Measurements from ENCODE around the gene ZFP28. TPM values are rescaled to one million over a fixed set of nuclear protein-coding genes. Genes with fewer than 3 reads are reported as not detected.

The ZFP28 gene
- 1.1 TPM for polyA plus RNA-seq

DNA sequence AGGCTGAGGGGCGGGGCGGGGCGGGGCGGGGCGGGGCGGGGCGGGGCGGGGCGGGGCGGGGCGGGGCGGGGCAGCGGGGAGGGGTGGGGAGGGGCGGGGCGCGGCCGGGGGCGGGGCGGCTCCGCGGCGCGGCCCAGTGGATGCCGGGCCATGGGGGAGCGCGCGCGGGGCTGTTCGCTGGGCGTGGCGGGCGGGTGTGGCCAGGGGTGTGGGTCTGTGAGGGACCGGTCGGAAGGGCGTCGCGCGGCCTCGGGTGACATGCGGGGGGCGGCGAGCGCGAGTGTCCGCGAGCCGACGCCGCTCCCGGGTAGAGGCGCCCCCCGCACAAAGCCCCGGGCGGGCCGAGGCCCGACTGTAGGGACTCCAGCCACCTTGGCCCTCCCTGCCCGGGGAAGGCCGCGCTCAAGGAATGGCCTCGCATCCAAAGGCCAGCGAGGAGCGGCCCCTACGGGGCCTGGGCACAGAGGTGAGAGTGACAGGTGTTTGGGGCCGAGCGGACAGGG is at the start of gene ZFP28:
ZFP28 (plus strand) TSS at position 188 of the 503 bp plus-strand sequence; CDS start at position 259, 71 bp downstream.
- H3K36me3 Mint-ChIP-seq: peaks cover 2% of the 10 kb centered on the region
- H3K4me3 Mint-ChIP-seq: peak within 1 kb of the TSS; percentile 88 to 95 (median 92)
- H3K27ac Mint-ChIP-seq: peak within 1 kb of the TSS; percentile 86 to 96 (median 93)
- peaks cover 15 to 43% (median 29%) of the 10 kb centered on the region in 3 donors for H3K9me3 Mint-ChIP-seq
- no peaks in the 10 kb centered on the region for H3K27me3 Mint-ChIP-seq
- peaks cover 0 to 11% (median 8%) of the 10 kb centered on the region in 3 donors for H3K4me1 Mint-ChIP-seq

GRCh38 chr19:56491399-56491798 is 47.3 kb upstream of the ZFP28 start:
- H3K4me3 Mint-ChIP-seq: no peak overlapping the region
- no peak overlapping the region for H3K27ac Mint-ChIP-seq
- peaks cover 16 to 45% (median 16%) of the 10 kb centered on the region in 3 donors for H3K9me3 Mint-ChIP-seq
- H3K36me3 Mint-ChIP-seq: peaks cover 3% of the 10 kb centered on the region
- H3K27me3 Mint-ChIP-seq: no peaks in the 10 kb centered on the region
- H3K4me1 Mint-ChIP-seq: no peaks in the 10 kb centered on the region

GRCh38 chr19:56504581-56504980 is 34.2 kb upstream of the ZFP28 start:
- Mint-ChIP-seq H3K27me3 (no peaks in the 10 kb centered on the region), H3K4me3 (no peak overlapping the region), H3K36me3 (peaks cover 4% of the 10 kb centered on the region), H3K4me1 (peaks cover 0 to 4% (median 0%) of the 10 kb centered on the region in 3 donors), H3K9me3 (peaks cover 12 to 41% (median 20%) of the 10 kb centered on the region in 3 donors), H3K27ac (no peak overlapping the region)

DNA sequence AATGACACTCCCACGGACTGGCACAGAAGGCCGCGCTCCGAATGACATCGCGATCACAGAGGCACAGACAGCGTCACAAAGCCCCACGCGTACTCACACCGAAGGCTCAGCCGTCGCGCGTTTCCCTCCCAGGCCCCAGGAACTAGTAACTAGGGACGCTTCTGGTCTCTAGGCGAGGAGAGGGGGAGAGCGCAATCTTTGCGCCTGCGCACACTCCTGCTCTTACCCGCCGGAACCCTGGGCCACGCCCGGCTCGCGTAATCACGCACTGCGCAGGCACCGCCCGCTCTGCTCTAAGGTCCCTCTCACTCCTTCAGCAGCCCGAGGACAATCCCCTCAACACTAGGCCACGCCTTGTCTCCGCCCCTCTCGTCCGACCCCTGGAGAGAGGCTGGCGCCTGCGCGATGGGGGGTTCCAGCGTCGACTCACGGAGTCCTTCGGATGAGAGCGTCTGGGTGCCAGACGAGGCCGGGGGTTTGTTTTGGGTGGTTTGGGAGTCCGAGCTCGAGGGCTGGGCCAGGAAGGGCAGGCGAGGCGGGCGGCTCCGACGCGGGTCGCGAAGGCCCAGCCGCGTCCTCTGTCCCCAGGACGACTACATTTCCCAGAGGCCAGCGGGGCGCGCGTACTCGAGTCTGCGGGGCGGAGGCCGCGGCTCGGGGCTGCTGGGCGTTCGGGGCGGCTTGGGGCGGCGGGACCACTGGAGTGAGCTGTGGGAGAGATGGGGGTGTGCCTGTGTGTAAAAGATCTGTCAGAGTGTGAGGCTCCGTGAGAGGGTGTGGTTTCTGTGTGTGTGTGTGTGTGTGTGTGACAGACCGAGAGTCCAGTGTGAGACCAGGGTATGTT is 31.1 kb upstream of the ZFP28 start, which contains the start of gene ZNF471:
ZNF471 (plus strand) TSS at position 410 of the 844 bp plus-strand sequence. CDS start 3,717 bp downstream, outside the sequence.
- Mint-ChIP-seq H3K4me3 (peak within 1 kb of the TSS in 1 of 4 donors; percentile 30), H3K9me3 (peaks cover 2 to 25% (median 15%) of the 10 kb centered on the region in 3 donors), H3K27me3 (no peaks in the 10 kb centered on the region), H3K4me1 (peaks cover 0 to 4% (median 0%) of the 10 kb centered on the region in 3 donors), H3K36me3 (peaks cover 2% of the 10 kb centered on the region), H3K27ac (no peak within 1 kb of the TSS)

GRCh38 chr19:56508290-56508778 is 30.4 kb upstream of the ZFP28 start:
- no peak overlapping the region for H3K4me3 Mint-ChIP-seq

DNA sequence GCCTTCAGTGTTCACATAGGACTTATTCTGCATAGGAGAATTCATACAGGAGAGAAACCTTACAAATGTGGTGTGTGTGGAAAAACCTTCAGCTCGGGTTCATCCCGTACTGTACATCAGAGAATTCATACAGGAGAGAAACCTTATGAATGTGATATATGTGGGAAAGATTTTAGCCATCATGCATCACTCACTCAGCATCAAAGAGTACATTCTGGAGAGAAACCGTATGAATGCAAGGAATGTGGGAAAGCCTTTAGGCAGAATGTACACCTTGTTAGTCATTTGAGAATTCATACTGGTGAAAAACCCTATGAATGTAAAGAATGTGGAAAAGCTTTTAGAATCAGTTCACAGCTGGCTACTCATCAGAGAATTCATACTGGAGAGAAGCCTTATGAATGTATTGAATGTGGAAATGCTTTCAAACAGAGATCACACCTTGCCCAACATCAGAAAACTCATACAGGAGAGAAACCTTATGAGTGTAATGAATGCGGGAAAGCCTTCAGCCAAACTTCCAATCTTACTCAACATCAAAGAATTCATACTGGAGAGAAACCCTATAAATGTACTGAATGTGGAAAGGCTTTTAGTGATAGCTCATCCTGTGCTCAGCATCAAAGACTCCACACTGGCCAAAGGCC is 13.4 kb upstream of the ZFP28 start:
- Mint-ChIP-seq H3K27me3 (no peaks in the 10 kb centered on the region), H3K4me3 (no peak overlapping the region), H3K27ac (no peak overlapping the region), H3K9me3 (peaks cover 18 to 53% (median 48%) of the 10 kb centered on the region in 3 donors), H3K36me3 (no peaks in the 10 kb centered on the region), H3K4me1 (peaks cover 0 to 1% (median 0%) of the 10 kb centered on the region in 3 donors)

More at GRCh38 chr19:56508290-56508778, 30.4 kb upstream of the ZFP28 start:
- Mint-ChIP-seq H3K27me3 (no peaks in the 10 kb centered on the region), H3K4me1 (peaks cover 0 to 4% (median 0%) of the 10 kb centered on the region in 3 donors), H3K36me3 (peaks cover 1% of the 10 kb centered on the region), H3K9me3 (peaks cover 2 to 27% (median 15%) of the 10 kb centered on the region in 3 donors), H3K27ac (no peak overlapping the region)

DNA sequence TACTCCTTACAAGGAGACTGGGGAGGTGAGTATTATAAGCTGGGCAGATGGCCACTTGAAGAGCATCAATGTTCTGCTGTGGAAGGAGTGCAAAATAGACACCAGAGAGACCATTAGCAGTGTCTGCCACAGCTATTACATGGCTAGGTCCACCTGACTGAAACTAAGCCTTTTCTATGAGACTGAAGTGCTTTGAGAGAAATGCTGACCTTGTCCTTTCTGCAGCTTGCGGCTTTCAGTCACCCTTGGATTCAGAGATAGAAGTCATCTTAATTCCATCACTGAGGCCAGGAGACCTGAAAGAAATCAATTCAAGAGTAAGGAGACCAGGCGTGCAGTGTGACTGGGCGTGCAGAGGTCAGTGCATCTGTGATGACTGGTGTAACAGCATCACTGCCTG is 1.3 kb upstream of the ZFP28 start:
- H3K4me1 Mint-ChIP-seq: peaks cover 0 to 11% (median 6%) of the 10 kb centered on the region in 3 donors
- H3K9me3 Mint-ChIP-seq: peaks cover 15 to 53% (median 32%) of the 10 kb centered on the region in 3 donors
- H3K4me3 Mint-ChIP-seq: peak overlapping the region; percentile 88 to 95 (median 92)
- H3K27me3 Mint-ChIP-seq: no peaks in the 10 kb centered on the region
- peaks cover under 1% of the 10 kb centered on the region for H3K36me3 Mint-ChIP-seq
- peak overlapping the region in 2 of 3 donors; percentile 80 to 86 for H3K27ac Mint-ChIP-seq

GRCh38 chr19:56538254-56538760 is 441 bp upstream of the ZFP28 start:
- Mint-ChIP-seq H3K27ac (peak overlapping the region; percentile 80 to 96 (median 86)), H3K36me3 (peaks cover 2% of the 10 kb centered on the region), H3K4me1 (peaks cover 0 to 11% (median 8%) of the 10 kb centered on the region in 3 donors), H3K9me3 (peaks cover 15 to 45% (median 28%) of the 10 kb centered on the region in 3 donors), H3K27me3 (no peaks in the 10 kb centered on the region), H3K4me3 (peak overlapping the region; percentile 88 to 95 (median 92))

DNA sequence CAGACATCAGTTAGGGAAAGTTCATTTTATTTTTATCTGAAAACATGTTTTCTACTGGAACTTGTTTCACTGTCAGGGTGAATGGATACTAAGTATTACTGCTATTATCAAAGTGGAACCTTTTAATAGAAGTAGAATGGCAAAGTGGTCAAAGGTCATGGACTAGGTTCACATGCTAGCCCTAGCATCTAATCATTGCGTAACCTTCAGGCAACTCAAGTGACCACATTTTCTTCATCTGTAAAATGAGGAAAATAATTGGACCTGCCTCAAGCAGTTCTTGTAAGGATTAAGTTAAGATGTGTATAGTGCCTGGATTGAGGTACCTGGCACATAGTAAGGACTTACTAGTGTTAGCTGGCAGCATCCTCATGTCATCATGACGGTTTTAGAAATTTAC is 5.0 kb downstream of the ZFP28 start:
- Mint-ChIP-seq H3K27me3 (no peaks in the 10 kb centered on the region), H3K9me3 (peaks cover 22 to 52% (median 36%) of the 10 kb centered on the region in 3 donors), H3K27ac (no peak overlapping the region), H3K4me1 (peaks cover 0 to 8% (median 5%) of the 10 kb centered on the region in 3 donors), H3K4me3 (no peak overlapping the region), H3K36me3 (peaks cover 8% of the 10 kb centered on the region)

GRCh38 chr19:56547535-56547934 is 8.8 kb downstream of the ZFP28 start:
- no peak overlapping the region for H3K27ac Mint-ChIP-seq
- no peaks in the 10 kb centered on the region for H3K27me3 Mint-ChIP-seq
- peaks cover 19% of the 10 kb centered on the region for H3K36me3 Mint-ChIP-seq
- no peak overlapping the region for H3K4me3 Mint-ChIP-seq
- H3K9me3 Mint-ChIP-seq: peaks cover 24 to 38% (median 36%) of the 10 kb centered on the region in 3 donors
- H3K4me1 Mint-ChIP-seq: peaks cover 0 to 1% (median 0%) of the 10 kb centered on the region in 3 donors

DNA sequence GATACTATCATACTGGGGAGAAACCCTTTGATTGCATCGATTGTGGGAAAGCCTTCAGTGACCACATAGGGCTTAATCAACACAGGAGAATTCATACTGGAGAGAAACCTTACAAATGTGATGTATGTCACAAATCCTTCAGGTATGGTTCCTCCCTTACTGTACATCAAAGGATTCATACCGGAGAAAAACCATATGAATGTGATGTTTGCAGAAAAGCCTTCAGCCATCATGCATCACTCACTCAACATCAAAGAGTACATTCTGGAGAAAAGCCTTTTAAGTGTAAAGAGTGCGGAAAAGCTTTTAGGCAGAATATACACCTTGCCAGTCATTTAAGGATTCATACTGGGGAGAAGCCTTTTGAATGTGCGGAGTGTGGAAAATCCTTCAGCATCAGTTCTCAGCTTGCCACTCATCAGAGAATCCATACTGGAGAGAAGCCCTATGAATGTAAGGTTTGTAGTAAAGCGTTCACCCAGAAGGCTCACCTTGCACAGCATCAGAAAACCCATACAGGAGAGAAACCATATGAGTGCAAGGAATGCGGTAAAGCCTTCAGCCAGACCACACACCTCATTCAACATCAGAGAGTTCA is 15.6 kb downstream of the ZFP28 start:
- H3K36me3 Mint-ChIP-seq: peaks cover 14% of the 10 kb centered on the region
- peaks cover 23 to 45% (median 38%) of the 10 kb centered on the region in 3 donors for H3K9me3 Mint-ChIP-seq

DNA sequence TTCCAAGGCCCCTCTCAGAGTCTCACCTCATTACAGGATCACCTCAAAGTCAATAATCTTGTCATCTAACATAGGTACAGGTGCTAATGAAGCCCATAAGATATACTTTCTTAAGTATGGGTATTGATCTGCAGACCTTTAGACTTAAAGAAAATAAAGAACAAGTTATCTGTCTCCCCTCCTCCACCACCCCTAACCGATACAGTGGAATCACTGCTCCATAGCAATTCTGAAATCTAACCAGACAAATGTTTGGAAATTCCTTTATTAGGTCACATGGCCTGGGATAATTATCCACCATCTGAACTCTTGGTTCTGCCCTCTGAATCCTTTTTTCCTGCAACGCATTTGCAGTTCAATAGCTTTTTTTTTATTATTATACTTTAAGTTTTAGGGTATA is 24.0 kb downstream of the ZFP28 start:
- Mint-ChIP-seq H3K4me3 (no peak overlapping the region), H3K4me1 (peaks cover 4 to 10% (median 6%) of the 10 kb centered on the region in 3 donors), H3K27ac (peak overlapping the region in 1 of 3 donors; percentile 4), H3K27me3 (no peaks in the 10 kb centered on the region), H3K9me3 (peaks cover 13 to 55% (median 41%) of the 10 kb centered on the region in 3 donors), H3K36me3 (peaks cover 9% of the 10 kb centered on the region)

More for the DNA sequence above, 15.6 kb downstream of the ZFP28 start:
- Mint-ChIP-seq H3K4me3 (no peak overlapping the region), H3K27ac (no peak overlapping the region), H3K4me1 (peaks cover 0 to 3% (median 0%) of the 10 kb centered on the region in 3 donors), H3K27me3 (no peaks in the 10 kb centered on the region)

GRCh38 chr19:56566904-56567273 is 28.1 kb downstream of the ZFP28 start:
- H3K4me3 Mint-ChIP-seq: peak overlapping the region; percentile 93 to 99 (median 96)

More at GRCh38 chr19:56566904-56567273, 28.1 kb downstream of the ZFP28 start:
- Mint-ChIP-seq H3K36me3 (peaks cover 26% of the 10 kb centered on the region), H3K27ac (peak overlapping the region; percentile 70 to 96 (median 78)), H3K4me1 (peaks cover 6 to 13% (median 7%) of the 10 kb centered on the region in 3 donors), H3K9me3 (peaks cover 12 to 41% (median 34%) of the 10 kb centered on the region in 3 donors), H3K27me3 (no peaks in the 10 kb centered on the region)
